ENCODE data around the gene TCF4.

The TCF4 gene

DNA sequence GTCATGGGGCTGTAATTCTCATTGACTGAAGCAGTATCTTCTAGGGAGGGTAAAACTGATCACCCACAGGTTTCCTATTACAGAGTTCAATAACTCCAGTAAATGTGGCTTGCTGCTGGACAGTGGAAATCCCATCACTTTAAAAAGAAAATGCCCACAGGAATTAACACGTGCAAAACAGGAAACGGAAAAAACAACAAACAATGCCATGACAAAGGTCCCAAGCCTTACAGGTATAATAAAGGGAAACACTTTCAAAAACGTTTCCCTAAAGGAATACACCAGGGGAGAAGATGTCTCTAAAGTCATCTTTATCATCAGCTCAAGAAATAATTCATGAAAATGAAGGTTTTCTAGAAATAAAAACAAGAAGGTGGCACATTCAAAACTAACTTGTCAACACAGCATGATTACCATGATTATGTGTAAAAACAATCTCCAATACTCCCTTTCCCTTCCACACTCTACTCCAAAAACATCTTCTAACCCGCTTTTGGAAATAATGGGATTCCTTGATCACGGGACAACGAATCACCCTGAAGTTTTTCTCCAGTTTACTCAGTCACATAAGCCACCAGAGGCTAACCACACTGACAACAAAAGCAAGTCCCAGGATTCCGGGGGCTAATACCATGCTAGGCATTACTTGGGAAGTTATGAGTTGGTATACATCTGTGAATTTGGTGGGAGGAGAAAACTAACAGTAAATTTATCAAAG is 167.9 kb downstream of the TCF4 start:
- H3K9ac ChIP-seq (ENCODE audit: low read length): no peak overlapping the region
- H4K20me1 ChIP-seq (ENCODE audit: insufficient read depth, low read length): no peaks in the 10 kb centered on the region
- no peaks in the 10 kb centered on the region for H3K36me3 ChIP-seq (replicated peaks; ENCODE audit: insufficient read depth, low read length)
- H3K27me3 ChIP-seq (replicated peaks; ENCODE audit: insufficient read depth, low read length): no peaks in the 10 kb centered on the region
- no peaks in the 10 kb centered on the region for H3K4me1 ChIP-seq (ENCODE audit: low read length)
- no peaks in the 10 kb centered on the region for H3K9me2 ChIP-seq (replicated peaks; ENCODE audit: insufficient read depth, low read length)
- H3K79me2 ChIP-seq (ENCODE audit: low read length): no peaks in the 10 kb centered on the region
- no peak for DNase-seq
- H3K27ac ChIP-seq (ENCODE audit: low read length): no peak overlapping the region
- no peak overlapping the region for H3K4me3 ChIP-seq (ENCODE audit: low read length)
- peak overlapping the region; percentile 5; the same call in 1 of the 2 replicates for H3K4me2 ChIP-seq (ENCODE audit: low read depth, low read length)
- H3K9me3 ChIP-seq (replicated peaks; ENCODE audit: insufficient read depth, low read length): no peaks in the 10 kb centered on the region
- H3F3A ChIP-seq (ENCODE audit: insufficient read depth, low read length): no peaks in the 10 kb centered on the region
- no peak overlapping the region for H2AFZ ChIP-seq (ENCODE audit: low read length)
- TF ChIP-seq EZH2 (optimal IDR thresholded peaks at IDR 0.05; ENCODE audit: low read depth, low read length) (no peak), EZH2phosphoT487 (IDR thresholded peaks at IDR 0.05; ENCODE audit: low read length) (no peak)
- TF ChIP-seq, protein P1, sequence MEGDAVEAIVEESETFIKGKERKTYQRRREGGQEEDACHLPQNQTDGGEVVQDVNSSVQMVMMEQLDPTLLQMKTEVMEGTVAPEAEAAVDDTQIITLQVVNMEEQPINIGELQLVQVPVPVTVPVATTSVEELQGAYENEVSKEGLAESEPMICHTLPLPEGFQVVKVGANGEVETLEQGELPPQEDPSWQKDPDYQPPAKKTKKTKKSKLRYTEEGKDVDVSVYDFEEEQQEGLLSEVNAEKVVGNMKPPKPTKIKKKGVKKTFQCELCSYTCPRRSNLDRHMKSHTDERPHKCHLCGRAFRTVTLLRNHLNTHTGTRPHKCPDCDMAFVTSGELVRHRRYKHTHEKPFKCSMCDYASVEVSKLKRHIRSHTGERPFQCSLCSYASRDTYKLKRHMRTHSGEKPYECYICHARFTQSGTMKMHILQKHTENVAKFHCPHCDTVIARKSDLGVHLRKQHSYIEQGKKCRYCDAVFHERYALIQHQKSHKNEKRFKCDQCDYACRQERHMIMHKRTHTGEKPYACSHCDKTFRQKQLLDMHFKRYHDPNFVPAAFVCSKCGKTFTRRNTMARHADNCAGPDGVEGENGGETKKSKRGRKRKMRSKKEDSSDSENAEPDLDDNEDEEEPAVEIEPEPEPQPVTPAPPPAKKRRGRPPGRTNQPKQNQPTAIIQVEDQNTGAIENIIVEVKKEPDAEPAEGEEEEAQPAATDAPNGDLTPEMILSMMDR (IDR thresholded peaks at IDR 0.05; ENCODE audit: low read length): no peak

DNA sequence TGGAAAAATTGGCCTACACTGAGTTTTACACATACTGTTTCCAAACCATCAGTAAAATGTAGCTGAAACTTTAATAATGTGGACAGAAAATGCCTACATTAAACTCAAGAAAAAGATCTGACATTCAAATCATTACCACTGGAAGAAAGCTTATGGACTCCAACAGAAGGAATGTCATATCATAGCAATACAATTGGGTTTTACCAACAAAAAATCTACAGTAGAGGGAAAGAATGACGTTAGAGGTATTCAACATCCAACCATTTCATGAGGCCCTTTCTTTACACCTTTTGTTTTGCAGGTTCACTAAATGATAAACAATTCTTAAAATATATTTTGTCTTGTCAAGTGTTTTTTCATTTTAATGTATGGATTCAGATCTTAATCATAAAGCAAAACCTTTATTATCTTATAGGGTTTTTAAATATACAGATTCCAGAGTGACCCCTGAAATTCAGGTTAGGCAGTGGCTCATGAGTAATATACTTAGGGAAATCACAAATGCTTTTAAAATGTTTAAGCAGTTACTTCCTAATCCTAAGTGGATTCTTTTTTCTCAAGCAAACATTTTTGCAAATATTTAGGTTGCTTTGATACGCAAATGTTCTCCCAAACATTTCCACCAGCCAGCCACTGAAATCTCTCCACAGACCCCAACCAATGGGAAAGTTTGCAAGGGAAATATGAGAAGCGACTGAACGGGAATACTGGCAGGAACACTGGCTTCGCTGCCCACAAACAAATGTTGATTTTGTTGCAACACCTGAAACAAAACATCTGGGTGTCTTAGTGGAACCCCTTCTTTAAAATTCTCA is 168.7 kb downstream of the TCF4 start:
- Histone ChIP-seq H3K4me1 (ENCODE audit: low read length) (no peaks in the 10 kb centered on the region), H3K9me3 (replicated peaks; ENCODE audit: insufficient read depth, low read length) (no peaks in the 10 kb centered on the region), H3K27ac (ENCODE audit: low read length) (no peak overlapping the region), H2AFZ (ENCODE audit: low read length) (no peak overlapping the region), H3K9me2 (replicated peaks; ENCODE audit: insufficient read depth, low read length) (no peaks in the 10 kb centered on the region), H3K36me3 (replicated peaks; ENCODE audit: insufficient read depth, low read length) (no peaks in the 10 kb centered on the region), H3F3A (ENCODE audit: insufficient read depth, low read length) (no peaks in the 10 kb centered on the region), H3K79me2 (ENCODE audit: low read length) (no peaks in the 10 kb centered on the region), H3K4me3 (ENCODE audit: low read length) (no peak overlapping the region), H3K4me2 (ENCODE audit: low read depth, low read length) (no peak overlapping the region), H3K9ac (ENCODE audit: low read length) (no peak overlapping the region), H3K27me3 (replicated peaks; ENCODE audit: insufficient read depth, low read length) (no peaks in the 10 kb centered on the region), H4K20me1 (ENCODE audit: insufficient read depth, low read length) (no peaks in the 10 kb centered on the region)
- TF ChIP-seq EZH2phosphoT487 (IDR thresholded peaks at IDR 0.05; ENCODE audit: low read length) (no peak), EZH2 (optimal IDR thresholded peaks at IDR 0.05; ENCODE audit: low read depth, low read length) (no peak)
- TF ChIP-seq, protein P1 (IDR thresholded peaks at IDR 0.05; ENCODE audit: low read length): no peak
- DNase-seq: no peak

- no peaks in the 10 kb centered on the region for H3K4me1 ChIP-seq (ENCODE audit: low read length)
- no peak overlapping the region for H3K9ac ChIP-seq (ENCODE audit: low read length)
- H3K4me3 ChIP-seq (ENCODE audit: low read length): no peak overlapping the region
These were observed 169.6 kb downstream of the TCF4 start for GRCh38 chr18:55418439-55418838.

More at GRCh38 chr18:55418439-55418838, 169.6 kb downstream of the TCF4 start:
- no peaks in the 10 kb centered on the region for H3K27me3 ChIP-seq (replicated peaks; ENCODE audit: insufficient read depth, low read length)
- H3K79me2 ChIP-seq (ENCODE audit: low read length): no peaks in the 10 kb centered on the region
- H3K4me2 ChIP-seq (ENCODE audit: low read depth, low read length): no peak overlapping the region
- H2AFZ ChIP-seq (ENCODE audit: low read length): no peak overlapping the region
- H3K27ac ChIP-seq (ENCODE audit: low read length): no peak overlapping the region
- TF ChIP-seq EZH2 (optimal IDR thresholded peaks at IDR 0.05; ENCODE audit: low read depth, low read length): no peak
- TF ChIP-seq EZH2phosphoT487 (IDR thresholded peaks at IDR 0.05; ENCODE audit: low read length): no peak
- TF ChIP-seq, protein P1 (IDR thresholded peaks at IDR 0.05; ENCODE audit: low read length): no peak
- no peaks in the 10 kb centered on the region for H3K9me3 ChIP-seq (replicated peaks; ENCODE audit: insufficient read depth, low read length)
- H3K9me2 ChIP-seq (replicated peaks; ENCODE audit: insufficient read depth, low read length): no peaks in the 10 kb centered on the region
- H3K36me3 ChIP-seq (replicated peaks; ENCODE audit: insufficient read depth, low read length): no peaks in the 10 kb centered on the region
- no peaks in the 10 kb centered on the region for H4K20me1 ChIP-seq (ENCODE audit: insufficient read depth, low read length)
- no peaks in the 10 kb centered on the region for H3F3A ChIP-seq (ENCODE audit: insufficient read depth, low read length)
- no peak for DNase-seq
